Ramos (cell line): Measurements from ENCODE around the gene POLR3E.

Experiments
- in situ Hi-C: fragments of 300-500 bp; cut with MboI; formaldehyde crosslinking; loops from one replicate; pipeline ENCODE4 v1.14.3; 2022; ENCODE audit warnings: low sequenced_read_pairs; ENCODE audit not compliant: unreplicated experiment

Gene POLR3E

GRCh38 chr16:22375963-22376640, 78.9 kb downstream of the POLR3E start:
- in situ Hi-C loops: no loop called here

GRCh38 chr16:22379656-22380055, 82.4 kb downstream of the POLR3E start:
- in situ Hi-C loops: no loop called here

- in situ Hi-C loops: no loop called here
Observed at GRCh38 chr16:22380529-22380928, 83.3 kb downstream of the POLR3E start.

- in situ Hi-C loops: no loop called here
Observed at GRCh38 chr16:22381392-22381791, 84.2 kb downstream of the POLR3E start.

GRCh38 chr16:22383827-22384226, 86.6 kb downstream of the POLR3E start:
- in situ Hi-C loops: no loop called here
